Gastrocnemius medialis (tissue), 4 donors: ENCODE measurements around the gene NXNL2.

Source experiments
- CTCF ChIP-seq, 5 experiments: fragments of 450-650 bp in 3 of 5; fragments of 200-600 bp in 2 of 5; sonication (generic) in 2 of 5; IDR thresholded peaks in 4 of 5; conservative IDR thresholded peaks in 1 of 5; 1 replicate in 4 of 5; 2 replicates in 1 of 5; pipeline ENCODE4 v1.5.1; 2016 to 2019; ENCODE audit warnings: antibody characterized with exemption in 5 of 5, mild to moderate bottlenecking in 3 of 5, moderate library complexity in 3 of 5
- POLR2A ChIP-seq, 2 donors: fragments of 450-650 bp; IDR thresholded peaks; one replicate each; pipeline ENCODE4 v1.6.1; 2017; ENCODE audit warnings: antibody characterized with exemption in 2 of 2, mild to moderate bottlenecking in 2 of 2, moderate library complexity in 2 of 2

GRCh38 chr9:88539246-88539645 lies 4.3 kb downstream of the NXNL2 start:
- TF ChIP-seq CTCF (IDR thresholded peaks at IDR 0.05 in 4 of 5, conservative IDR thresholded peaks at IDR 0.05 in 1 of 5): no peak
- TF ChIP-seq POLR2A (IDR thresholded peaks at IDR 0.05): no peak
